GM23338 (cell line): Measurements from ENCODE around the gene ERBB4. TPM values are rescaled to one million over a fixed set of nuclear protein-coding genes. Genes with fewer than 3 reads are reported as not detected.
A peak's percentile ranks its signal among the peaks of the same experiment; 100 is the strongest.

ENCODE experiments used
- ATAC-seq: fragments of 200-7000 bp; cut with Tn5 transposase; 3 replicates; pipeline ENCODE4 v1.9.1; 2020
- DNase-seq: peaks from one replicate; pipeline ENCODE4 v3.0.0-alpha.2; 2015; ENCODE audit warnings: low spot score
- H2AFZ ChIP-seq: fragments of 200-600 bp; sonication (generic); 2 replicates; pipeline ENCODE4 v1.8.0; 2016; ENCODE audit warnings: antibody characterized with exemption, mild to moderate bottlenecking, moderate library complexity
- H3F3A ChIP-seq: fragments of 200-600 bp; sonication (generic); replicated peaks from 2 replicates; pipeline ENCODE4 v1.8.0; 2017; ENCODE audit warnings: antibody characterized with exemption, mixed run types, low read depth
- H3K27ac ChIP-seq: fragments of 200-600 bp; sonication (generic); 2 replicates; pipeline ENCODE4 v1.6.1; 2016; ENCODE audit warnings: low read depth
- H3K27me3 ChIP-seq: fragments of 200-600 bp; sonication (generic); 2 replicates; pipeline ENCODE4 v1.8.0; 2016; ENCODE audit warnings: mild to moderate bottlenecking, mixed run types, moderate library complexity; ENCODE audit not compliant: insufficient read depth
- H3K36me3 ChIP-seq: fragments of 200-600 bp; sonication (generic); 2 replicates; pipeline ENCODE4 v1.8.0; 2016; ENCODE audit warnings: mild to moderate bottlenecking; ENCODE audit not compliant: insufficient read depth
- H3K4me1 ChIP-seq: fragments of 200-600 bp; sonication (generic); 2 replicates; pipeline ENCODE4 v1.8.0; 2016; ENCODE audit warnings: mild to moderate bottlenecking, moderate library complexity; ENCODE audit not compliant: insufficient read depth
- H3K4me2 ChIP-seq: fragments of 200-600 bp; sonication (generic); 2 replicates; pipeline ENCODE4 v1.7.1; 2017; ENCODE audit warnings: mixed run types
- H3K4me3 ChIP-seq: fragments of 200-600 bp; sonication (generic); 2 replicates; pipeline ENCODE4 v1.6.1; 2016; ENCODE audit warnings: mixed run types
- H3K79me2 ChIP-seq: fragments of 200-600 bp; sonication (generic); replicated peaks from 2 replicates; pipeline ENCODE4 v1.8.0; 2017; ENCODE audit warnings: mild to moderate bottlenecking; ENCODE audit not compliant: insufficient read depth
- H3K9me2 ChIP-seq: fragments of 200-600 bp; sonication (generic); 2 replicates; pipeline ENCODE4 v1.8.0; 2017; ENCODE audit not compliant: insufficient read depth
- H4K20me1 ChIP-seq: fragments of 200-600 bp; sonication (generic); replicated peaks from 2 replicates; pipeline ENCODE4 v1.8.0; 2017; ENCODE audit warnings: mild to moderate bottlenecking; ENCODE audit not compliant: insufficient read depth
- H3K27ac Mint-ChIP-seq: 2 replicates; pipeline ENCODE4 v1.8.0; 2020; ENCODE audit warnings: inconsistent platforms, mild to moderate bottlenecking, moderate library complexity, mixed read lengths
- H3K27me3 Mint-ChIP-seq: 3 replicates; pipeline ENCODE4 v1.8.0; 2022; ENCODE audit warnings: low read depth, mild to moderate bottlenecking, moderate library complexity, mixed read lengths, inconsistent platforms; ENCODE audit not compliant: insufficient read depth, poor library complexity
- H3K36me3 Mint-ChIP-seq: 3 replicates; pipeline ENCODE4 v1.8.0; 2021; ENCODE audit warnings: low read depth, mild to moderate bottlenecking, inconsistent platforms, moderate library complexity, mixed read lengths
- H3K4me1 Mint-ChIP-seq: 3 replicates; pipeline ENCODE4 v1.8.0; 2020; ENCODE audit warnings: mild to moderate bottlenecking, inconsistent platforms, mixed read lengths
- H3K4me3 Mint-ChIP-seq: 3 replicates; pipeline ENCODE4 v1.8.0; 2021; ENCODE audit warnings: moderate library complexity, mild to moderate bottlenecking, inconsistent platforms, mixed read lengths
- H3K9me3 Mint-ChIP-seq: 3 replicates; pipeline ENCODE4 v1.8.0; 2020; ENCODE audit warnings: moderate library complexity, mild to moderate bottlenecking, inconsistent platforms, mixed read lengths
- EZH2 ChIP-seq: fragments of 200-600 bp; sonication (generic); IDR thresholded peaks from one replicate; pipeline ENCODE4 v1.8.0; 2017; ENCODE audit warnings: antibody characterized with exemption, mild to moderate bottlenecking, low read depth; ENCODE audit not compliant: unreplicated experiment
- POLR2AphosphoS5 ChIP-seq: IDR thresholded peaks from 2 replicates; pipeline ENCODE4 v1.6.1; 2016; ENCODE audit warnings: antibody characterized with exemption, low read depth
- STAT1 ChIP-seq: IDR thresholded peaks from one replicate; pipeline ENCODE4 v1.6.1; 2016; ENCODE audit warnings: antibody characterized with exemption; ENCODE audit not compliant: unreplicated experiment
- ZNF114 ChIP-seq: fragments of 250-450 bp; sonication (Bioruptor Pico); IDR thresholded peaks from 2 replicates; pipeline ENCODE4 v1.5.0; 2020; ENCODE audit warnings: mild to moderate bottlenecking, moderate library complexity
- ZNF331 ChIP-seq: fragments of 250-450 bp; sonication (Bioruptor Pico); IDR thresholded peaks from 2 replicates; pipeline ENCODE4 v1.5.0; 2020; ENCODE audit warnings: low read depth, mild to moderate bottlenecking, moderate library complexity
- ZNF462 ChIP-seq: fragments of 250-450 bp; sonication (Bioruptor Pico); IDR thresholded peaks from 2 replicates; pipeline ENCODE4 v1.5.0; 2020; ENCODE audit warnings: mild to moderate bottlenecking, moderate library complexity
- polyA plus RNA-seq: library from polyadenylated mRNA; unstranded; fragments of >200 nt; fragmentation: Nextera tagmentation; extraction: Ambion mirVana; gene quantifications from 2 replicates; pipeline ENCODE4 v1.2.1, GENCODE V29; 2016
- total RNA-seq: library from RNA; depleted of rRNA; stranded (reverse); fragments of >200 nt; shearing (Covaris generic); gene quantifications from 2 replicates; pipeline ENCODE4 v1.2.3, GENCODE V29; 2014
- TF ChIP-seq, protein P1 (sequence below), 2 experiments: fragments of 200-600 bp in 1 of 2; sonication (generic) in 1 of 2; conservative IDR thresholded peaks; 2 replicates each; pipeline versions ENCODE4 v1.5.1 to v1.6.1; 2016 to 2017; ENCODE audit warnings: antibody characterized with exemption in 2 of 2, low read depth in 2 of 2, mild to moderate bottlenecking in 2 of 2, moderate library complexity in 1 of 2

ERBB4 gene
- total and polyA plus RNA-seq, 2 experiments from 2014 or later: 0.73 to 1.1 TPM

- no peaks in the 10 kb centered on the region for H3K79me2 ChIP-seq
- no peak overlapping the region for H3K4me2 ChIP-seq
- Mint-ChIP-seq H3K9me3 (peaks cover 21% of the 10 kb centered on the region), H3K4me1 (peaks cover 12% of the 10 kb centered on the region), H3K27ac (peak overlapping the region; percentile 73), H3K27me3 (peaks cover 1% of the 10 kb centered on the region), H3K36me3 (peaks cover 24% of the 10 kb centered on the region), H3K4me3 (no peak overlapping the region)
- H3K9me2 ChIP-seq: 0 out of 2 replicates have a peak, but pooled peaks cover 4% of the 10 kb centered on the region
- ATAC-seq (peak; percentile 88), DNase-seq (peak; percentile 76)
- H3K36me3 ChIP-seq: no peaks in the 10 kb centered on the region
- H3F3A ChIP-seq: no peaks in the 10 kb centered on the region
- H3K27me3 ChIP-seq: no peaks in the 10 kb centered on the region
- H2AFZ ChIP-seq: no peak overlapping the region
- TF ChIP-seq, protein P1, sequence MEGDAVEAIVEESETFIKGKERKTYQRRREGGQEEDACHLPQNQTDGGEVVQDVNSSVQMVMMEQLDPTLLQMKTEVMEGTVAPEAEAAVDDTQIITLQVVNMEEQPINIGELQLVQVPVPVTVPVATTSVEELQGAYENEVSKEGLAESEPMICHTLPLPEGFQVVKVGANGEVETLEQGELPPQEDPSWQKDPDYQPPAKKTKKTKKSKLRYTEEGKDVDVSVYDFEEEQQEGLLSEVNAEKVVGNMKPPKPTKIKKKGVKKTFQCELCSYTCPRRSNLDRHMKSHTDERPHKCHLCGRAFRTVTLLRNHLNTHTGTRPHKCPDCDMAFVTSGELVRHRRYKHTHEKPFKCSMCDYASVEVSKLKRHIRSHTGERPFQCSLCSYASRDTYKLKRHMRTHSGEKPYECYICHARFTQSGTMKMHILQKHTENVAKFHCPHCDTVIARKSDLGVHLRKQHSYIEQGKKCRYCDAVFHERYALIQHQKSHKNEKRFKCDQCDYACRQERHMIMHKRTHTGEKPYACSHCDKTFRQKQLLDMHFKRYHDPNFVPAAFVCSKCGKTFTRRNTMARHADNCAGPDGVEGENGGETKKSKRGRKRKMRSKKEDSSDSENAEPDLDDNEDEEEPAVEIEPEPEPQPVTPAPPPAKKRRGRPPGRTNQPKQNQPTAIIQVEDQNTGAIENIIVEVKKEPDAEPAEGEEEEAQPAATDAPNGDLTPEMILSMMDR (conservative IDR thresholded peaks at IDR 0.05; ENCODE audit: low read depth in 2 of 2): no peak
- TF ChIP-seq EZH2 (no peak), ZNF462 (CRISPR knock-in tag) (no peak), STAT1 (no peak), POLR2AphosphoS5 (no peak), ZNF331 (CRISPR knock-in tag) (no peak), ZNF114 (CRISPR knock-in tag) (no peak)
- H3K4me3 ChIP-seq: no peak overlapping the region
- H4K20me1 ChIP-seq: no peaks in the 10 kb centered on the region
- no peak overlapping the region for H3K27ac ChIP-seq
- H3K4me1 ChIP-seq: no peaks in the 10 kb centered on the region
Measured at GRCh38 chr2:211766689-211767088, 771.9 kb downstream of the ERBB4 start.
